Activated CD4-positive, alpha-beta T cell treated with anti-CD3 and anti-CD28 coated beads, Interleukin-2, amount 10 ng/mL, durations not matched to agents 24 days and 14 days (primary cell): ENCODE results near the gene FER. TPM values are rescaled to one million over a fixed set of nuclear protein-coding genes. Genes with fewer than 3 reads are reported as not detected.
"Not testable (repeated sequence)": the region's sequence is repeated elsewhere in the genome, so short reads cannot be mapped to it uniquely, and the experiment has no call there.

ENCODE experiments used
- DNase-seq: peaks from one replicate; pipeline ENCODE4 v3.0.0; 2022
- H3K27ac Mint-ChIP-seq: one replicate; pipeline ENCODE4 v1.8.0; 2022; ENCODE audit warnings: mild to moderate bottlenecking, mixed read lengths
- H3K27me3 Mint-ChIP-seq: one replicate; pipeline ENCODE4 v1.8.0; 2022; ENCODE audit warnings: mixed read lengths
- H3K36me3 Mint-ChIP-seq: one replicate; pipeline ENCODE4 v1.8.0; 2022; ENCODE audit warnings: low read depth, mild to moderate bottlenecking, mixed read lengths
- H3K4me1 Mint-ChIP-seq: one replicate; pipeline ENCODE4 v1.8.0; 2021; ENCODE audit warnings: mixed read lengths
- H3K4me3 Mint-ChIP-seq: one replicate; pipeline ENCODE4 v1.8.0; 2022; ENCODE audit warnings: mild to moderate bottlenecking, moderate library complexity, mixed read lengths
- H3K9me3 Mint-ChIP-seq: one replicate; pipeline ENCODE4 v1.8.0; 2021; ENCODE audit warnings: mixed read lengths
- intact Hi-C: fragments of 100-400 bp; cut with micrococcal nuclease; formaldehyde crosslinking; loops from one replicate; pipeline ENCODE4 v1.15.1; 2023
- total RNA-seq: library from RNA; stranded (reverse); gene quantifications from 2 replicates; pipeline ENCODE4 v1.2.3, GENCODE V29; 2022

The FER gene
- total RNA-seq, 1 donor from 2014 or later, result 3.5 TPM

- intact Hi-C loops, result no loop called here
- no peak overlapping the region for H3K4me3 Mint-ChIP-seq
- H3K4me1 Mint-ChIP-seq, result no peaks in the 10 kb centered on the region
- H3K9me3 Mint-ChIP-seq, result no peaks in the 10 kb centered on the region
- DNase-seq, result no peak
- no peaks in the 10 kb centered on the region for H3K36me3 Mint-ChIP-seq
- H3K27ac Mint-ChIP-seq, result no peak overlapping the region
- no peaks in the 10 kb centered on the region for H3K27me3 Mint-ChIP-seq
These were observed 198.3 kb downstream of the FER start for GRCh38 chr5:108946008-108946407.

DNA sequence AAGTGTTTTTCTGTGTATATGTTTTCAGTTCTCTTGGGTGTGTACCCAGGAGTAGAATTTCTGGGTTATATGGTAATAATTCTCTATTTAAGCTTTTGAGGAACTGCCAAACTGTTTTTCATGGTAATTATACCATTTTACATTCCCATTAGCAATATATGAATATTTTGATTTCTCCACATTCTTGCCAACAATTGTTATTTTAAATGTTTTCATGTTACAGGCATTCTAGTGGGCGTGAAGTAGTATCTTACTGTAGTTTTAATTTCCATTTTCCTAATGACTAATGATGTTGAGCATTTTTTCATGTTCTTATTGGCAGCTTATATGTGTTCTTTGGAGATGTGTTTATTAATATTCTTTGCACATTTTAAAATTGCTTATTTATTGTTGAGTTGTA is 199.5 kb downstream of the FER start:
- Mint-ChIP-seq H3K9me3 (no peaks in the 10 kb centered on the region), H3K4me1 (no peaks in the 10 kb centered on the region), H3K27ac (no peak overlapping the region), H3K36me3 (no peaks in the 10 kb centered on the region), H3K27me3 (no peaks in the 10 kb centered on the region), H3K4me3 (no peak overlapping the region)
- intact Hi-C loops, result no loop called here
- DNase-seq, result no peak

DNA sequence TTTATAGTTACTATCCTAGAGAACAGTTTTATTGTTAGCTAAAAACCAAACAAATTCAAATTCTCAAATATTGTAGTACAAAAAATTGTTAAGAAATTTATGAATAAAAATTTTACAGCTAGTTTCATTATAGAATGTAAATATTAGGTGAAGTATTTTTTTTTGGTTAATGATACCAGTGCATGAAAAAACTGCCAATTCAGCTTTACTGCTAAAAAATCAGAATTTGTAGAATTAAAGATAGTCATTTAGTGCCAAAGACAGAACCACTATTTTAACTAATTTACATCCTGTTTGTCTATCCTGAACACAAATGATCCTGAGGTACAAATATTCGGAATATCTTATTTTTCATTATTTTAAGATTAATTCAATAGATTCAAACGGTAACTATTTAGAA is 202.6 kb downstream of the FER start:
- DNase-seq, result no peak
- no peaks in the 10 kb centered on the region for H3K36me3 Mint-ChIP-seq
- no peak overlapping the region for H3K4me3 Mint-ChIP-seq
- no peaks in the 10 kb centered on the region for H3K27me3 Mint-ChIP-seq
- H3K9me3 Mint-ChIP-seq, result no peaks in the 10 kb centered on the region
- H3K27ac Mint-ChIP-seq, result no peak overlapping the region
- intact Hi-C loops, result no loop called here
- H3K4me1 Mint-ChIP-seq, result no peaks in the 10 kb centered on the region

- intact Hi-C loops, result no loop called here
- Mint-ChIP-seq H3K27ac (no peak overlapping the region), H3K4me3 (no peak overlapping the region), H3K4me1 (no peaks in the 10 kb centered on the region), H3K36me3 (no peaks in the 10 kb centered on the region), H3K9me3 (no peaks in the 10 kb centered on the region), H3K27me3 (no peaks in the 10 kb centered on the region)
- no peak for DNase-seq
These were observed 206.2 kb downstream of the FER start for GRCh38 chr5:108953940-108954339.

- no peaks in the 10 kb centered on the region for H3K27me3 Mint-ChIP-seq
- H3K27ac Mint-ChIP-seq, result no peak overlapping the region
- H3K36me3 Mint-ChIP-seq, result no peaks in the 10 kb centered on the region
- H3K4me1 Mint-ChIP-seq, result no peaks in the 10 kb centered on the region
- intact Hi-C loops, result no loop called here
- no peak overlapping the region for H3K4me3 Mint-ChIP-seq
- no peak for DNase-seq
- no peaks in the 10 kb centered on the region for H3K9me3 Mint-ChIP-seq
These were observed 209.6 kb downstream of the FER start for GRCh38 chr5:108957333-108957732.

DNA sequence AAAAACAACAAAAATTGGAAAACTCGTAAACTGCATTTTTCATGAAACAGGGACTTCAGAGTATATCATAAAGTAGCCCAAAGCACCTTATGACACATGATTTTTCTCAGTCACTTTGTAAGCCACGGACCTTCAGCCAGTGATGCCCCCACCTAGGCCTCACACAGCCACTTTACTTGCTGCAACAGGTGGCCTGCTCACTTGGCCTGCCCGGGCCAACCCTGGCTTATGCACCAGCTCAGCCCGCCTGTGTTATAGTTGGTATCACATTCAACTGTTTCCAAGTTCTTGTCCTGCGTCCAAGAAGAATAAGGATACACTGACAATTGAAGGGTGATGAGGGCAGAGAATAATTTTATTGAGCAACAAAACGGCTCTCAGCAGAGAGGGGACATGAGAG is 219.2 kb downstream of the FER start:
- Mint-ChIP-seq H3K4me3 (no peak overlapping the region), H3K36me3 (no peaks in the 10 kb centered on the region), H3K4me1 (no peaks in the 10 kb centered on the region), H3K27me3 (no peaks in the 10 kb centered on the region), H3K9me3 (no peaks in the 10 kb centered on the region), H3K27ac (no peak overlapping the region)
- no peak for DNase-seq
- intact Hi-C loops, result no loop called here

DNA sequence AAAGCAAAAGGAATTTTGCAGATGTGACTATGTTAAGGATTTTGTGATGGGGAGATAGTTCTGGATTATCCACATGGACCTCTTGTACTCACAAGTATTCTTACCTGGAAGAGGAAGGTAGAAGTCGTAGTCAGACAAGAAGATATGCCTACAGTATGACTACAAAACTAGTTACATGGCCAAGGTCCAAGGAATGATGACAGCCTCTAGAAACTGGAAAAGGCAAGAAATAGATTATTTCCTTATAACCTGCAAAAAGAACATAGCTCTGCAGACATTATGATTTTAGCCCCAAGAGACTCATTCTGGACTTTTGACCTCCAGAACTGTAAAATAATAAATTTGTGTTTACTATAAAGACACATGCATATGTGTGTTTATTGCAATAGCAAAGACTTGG is 226.9 kb downstream of the FER start:
- Mint-ChIP-seq H3K9me3 (no peaks in the 10 kb centered on the region), H3K4me3 (no peak overlapping the region), H3K4me1 (no peaks in the 10 kb centered on the region), H3K36me3 (no peaks in the 10 kb centered on the region), H3K27me3 (no peaks in the 10 kb centered on the region), H3K27ac (no peak overlapping the region)
- intact Hi-C loops, result no loop called here
- no peak for DNase-seq

GRCh38 chr5:108975697-108976096 is 228.0 kb downstream of the FER start:
- intact Hi-C loops, result no loop called here

DNA sequence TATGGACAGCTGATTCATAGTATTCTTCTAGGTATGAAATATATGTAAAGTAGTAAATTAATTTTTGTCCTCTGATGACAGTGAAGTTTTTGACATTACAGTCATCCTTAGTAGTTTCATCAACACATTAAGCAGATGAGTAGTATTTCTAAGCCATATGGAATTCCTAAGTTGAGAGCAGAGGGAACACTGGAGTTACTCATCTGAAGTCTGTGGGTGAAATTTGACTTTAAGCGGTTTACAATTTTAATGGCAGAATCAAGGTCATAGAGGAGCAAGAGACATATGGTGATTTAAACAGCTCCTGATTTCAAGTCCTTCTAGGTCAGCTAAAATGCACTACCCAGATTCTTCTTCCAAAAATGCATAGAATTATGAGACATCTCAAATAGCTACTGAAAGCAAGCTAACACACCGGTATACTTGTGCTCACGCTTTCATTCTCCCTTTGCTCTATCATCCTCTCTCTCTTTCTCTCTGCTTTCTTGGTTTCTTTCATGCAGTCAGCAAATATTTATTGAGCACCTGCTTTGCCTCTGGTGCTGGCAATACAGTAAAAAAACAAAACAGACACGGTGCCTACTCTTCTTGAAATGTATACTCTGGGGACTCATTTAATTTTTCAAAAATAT is 235.9 kb downstream of the FER start:
- H3K27me3 Mint-ChIP-seq, result no peaks in the 10 kb centered on the region
- no peaks in the 10 kb centered on the region for H3K4me1 Mint-ChIP-seq
- intact Hi-C loops, result no loop called here
- no peaks in the 10 kb centered on the region for H3K36me3 Mint-ChIP-seq
- no peak for DNase-seq
- no peak overlapping the region for H3K27ac Mint-ChIP-seq
- no peak overlapping the region for H3K4me3 Mint-ChIP-seq
- no peaks in the 10 kb centered on the region for H3K9me3 Mint-ChIP-seq

More at GRCh38 chr5:108975697-108976096, 228.0 kb downstream of the FER start:
- Mint-ChIP-seq H3K4me1 (no peaks in the 10 kb centered on the region), H3K4me3 (no peak overlapping the region), H3K9me3 (no peaks in the 10 kb centered on the region), H3K27me3 (no peaks in the 10 kb centered on the region), H3K27ac (no peak overlapping the region), H3K36me3 (no peaks in the 10 kb centered on the region)
- DNase-seq, result no peak

- Mint-ChIP-seq H3K36me3 (no peaks in the 10 kb centered on the region), H3K27ac (no peak overlapping the region)
- intact Hi-C loops, result no loop called here
These were observed 242.2 kb downstream of the FER start for GRCh38 chr5:108989761-108990392.

DNA sequence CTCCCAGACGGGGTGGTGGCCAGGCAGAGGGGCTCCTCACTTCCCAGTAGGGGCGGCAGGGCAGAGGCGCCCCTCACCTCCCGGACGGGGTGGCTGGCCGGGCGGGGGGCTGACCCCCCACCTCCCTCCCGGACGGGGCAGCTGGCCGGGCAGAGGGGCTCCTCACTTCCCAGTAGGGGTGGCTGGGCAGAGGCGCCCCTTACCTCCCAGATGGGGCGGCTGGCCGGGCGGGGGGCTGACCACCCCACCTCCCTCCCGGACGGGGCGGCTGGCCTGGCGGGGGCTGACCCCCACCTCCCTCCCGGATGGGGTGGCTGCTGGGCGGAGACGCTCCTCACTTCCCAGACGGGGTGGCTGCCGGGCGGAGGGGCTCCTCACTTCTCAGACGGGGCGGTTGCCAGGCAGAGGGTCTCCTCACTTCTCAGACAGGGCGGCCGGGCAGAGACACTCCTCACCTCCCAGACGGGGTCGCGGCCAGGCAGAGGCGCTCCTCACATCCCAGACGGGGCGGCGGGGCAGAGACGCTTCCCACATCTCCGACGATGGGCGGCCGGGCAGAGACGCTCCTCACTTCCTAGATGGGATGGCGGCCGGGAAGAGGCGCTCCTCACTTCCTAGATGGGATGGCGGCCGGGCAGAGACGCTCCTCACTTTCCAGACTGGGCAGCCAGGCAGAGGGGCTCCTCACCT is 244.8 kb downstream of the FER start:
- H3K27me3 Mint-ChIP-seq, DNase-seq, H3K27ac Mint-ChIP-seq, H3K4me3 Mint-ChIP-seq, intact Hi-C loops, H3K36me3 Mint-ChIP-seq, H3K4me1 Mint-ChIP-seq, H3K9me3 Mint-ChIP-seq: not testable (repeated sequence)

More at GRCh38 chr5:108989761-108990392, 242.2 kb downstream of the FER start:
- H3K4me1 Mint-ChIP-seq, result no peaks in the 10 kb centered on the region
- no peak for DNase-seq
- peaks cover 3% of the 10 kb centered on the region for H3K9me3 Mint-ChIP-seq
- no peak overlapping the region for H3K4me3 Mint-ChIP-seq
- no peaks in the 10 kb centered on the region for H3K27me3 Mint-ChIP-seq

GRCh38 chr5:108993440-108993839 is 245.7 kb downstream of the FER start:
- H3K9me3 Mint-ChIP-seq, result not testable (repeated sequence)

DNA sequence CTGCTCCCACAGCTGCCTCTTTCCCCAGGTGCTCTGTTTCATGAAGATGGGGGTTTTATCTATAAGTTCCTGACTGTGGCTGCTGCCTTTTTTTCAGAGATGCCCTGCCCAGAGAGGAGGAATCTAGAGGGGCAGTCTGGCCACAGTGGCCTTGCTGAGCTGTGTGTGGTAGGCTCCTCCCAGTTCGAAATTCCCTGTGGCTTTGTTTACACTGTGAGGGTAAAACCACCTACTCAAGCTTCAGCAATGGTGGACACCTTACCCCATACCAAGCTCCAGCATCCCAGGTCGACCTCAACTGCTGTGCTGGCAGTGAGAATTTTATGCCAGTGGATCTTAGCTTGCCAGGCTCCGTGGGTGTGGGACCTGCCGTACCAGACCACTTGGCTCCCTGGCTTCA is 250.0 kb downstream of the FER start:
- Mint-ChIP-seq H3K4me1 (no peaks in the 10 kb centered on the region), H3K27ac (no peak overlapping the region), H3K9me3 (peaks cover 5% of the 10 kb centered on the region), H3K36me3 (no peaks in the 10 kb centered on the region), H3K27me3 (no peaks in the 10 kb centered on the region), H3K4me3 (no peak overlapping the region)
- DNase-seq, result no peak
- intact Hi-C loops, result no loop called here

More at GRCh38 chr5:108993440-108993839, 245.7 kb downstream of the FER start:
- DNase-seq, H3K27ac Mint-ChIP-seq, H3K4me3 Mint-ChIP-seq, intact Hi-C loops, H3K36me3 Mint-ChIP-seq, H3K27me3 Mint-ChIP-seq, H3K4me1 Mint-ChIP-seq: not testable (repeated sequence)

DNA sequence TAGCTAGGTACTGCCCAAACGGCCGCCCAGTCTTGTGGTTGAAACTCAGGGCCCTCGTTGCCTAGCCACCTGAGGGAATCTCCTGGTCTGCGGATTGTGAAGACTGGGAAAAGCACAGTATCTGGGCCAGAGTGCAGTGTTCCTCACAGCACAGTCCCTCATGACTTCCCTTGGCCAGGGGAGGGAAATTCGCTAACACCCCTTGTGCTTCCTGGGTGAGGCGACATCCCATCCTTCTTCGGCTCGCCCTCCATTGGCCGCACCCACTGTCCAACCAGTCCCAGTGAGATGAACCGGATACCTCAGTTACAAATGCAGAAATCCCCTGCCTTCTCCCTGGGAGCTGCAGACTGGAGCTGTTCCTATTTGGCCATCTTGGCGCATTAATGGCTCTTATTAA is 250.5 kb downstream of the FER start:
- Mint-ChIP-seq H3K27me3 (no peaks in the 10 kb centered on the region), H3K4me3 (no peak overlapping the region), H3K27ac (no peak overlapping the region), H3K4me1 (no peaks in the 10 kb centered on the region), H3K36me3 (no peaks in the 10 kb centered on the region), H3K9me3 (peaks cover 5% of the 10 kb centered on the region)
- intact Hi-C loops, result no loop called here
- no peak for DNase-seq
